HEK293 (cell line): Measurements from ENCODE around the gene CCDC24.
A peak's percentile ranks its signal among the peaks of the same experiment; 100 is the strongest.

Experiments
- INSM2 ChIP-seq: fragments of 450-650 bp; formaldehyde crosslinking; IDR thresholded peaks from 2 replicates; pipeline ENCODE4 v1.5.1; 2016; ENCODE audit warnings: missing biosample characterization, missing genetic modification characterization
- MYNN ChIP-seq: fragments of 450-650 bp; formaldehyde crosslinking; IDR thresholded peaks from 2 replicates; pipeline ENCODE4 v1.5.1; 2016; ENCODE audit warnings: missing biosample characterization, missing genetic modification characterization, borderline replicate concordance
- SALL2 ChIP-seq: fragments of 450-650 bp; formaldehyde crosslinking; IDR thresholded peaks from 2 replicates; pipeline ENCODE4 v1.5.0; 2017; ENCODE audit warnings: missing biosample characterization, mild to moderate bottlenecking, missing genetic modification characterization, borderline replicate concordance
- SCRT1 ChIP-seq: fragments of 450-650 bp; formaldehyde crosslinking; IDR thresholded peaks from 2 replicates; pipeline ENCODE4 v1.5.1; 2016; ENCODE audit warnings: missing biosample characterization, missing genetic modification characterization, borderline replicate concordance
- SCRT2 ChIP-seq: fragments of 450-650 bp; formaldehyde crosslinking; IDR thresholded peaks from 2 replicates; pipeline ENCODE4 v1.5.1; 2016; ENCODE audit warnings: missing biosample characterization, missing genetic modification characterization
- SETDB1 ChIP-seq: IDR thresholded peaks from one replicate; pipeline ENCODE4 v1.6.1; 2017; ENCODE audit warnings: mild to moderate bottlenecking, low read length, moderate library complexity, mixed read lengths; ENCODE audit not compliant: insufficient read length
- SP7 ChIP-seq: fragments of 450-650 bp; formaldehyde crosslinking; IDR thresholded peaks from 2 replicates; pipeline ENCODE4 v1.5.1; 2016; ENCODE audit warnings: missing biosample characterization, missing genetic modification characterization
- YY1 ChIP-seq: fragments of 450-650 bp; formaldehyde crosslinking; IDR thresholded peaks from 2 replicates; pipeline ENCODE4 v1.5.1; 2018; ENCODE audit warnings: missing biosample characterization, missing genetic modification characterization
- ZBTB49 ChIP-seq: fragments of 450-650 bp; formaldehyde crosslinking; IDR thresholded peaks from 2 replicates; pipeline ENCODE4 v1.5.1; 2016; ENCODE audit warnings: missing biosample characterization, missing genetic modification characterization, low read depth
- ZNF10 ChIP-seq: fragments of 450-650 bp; formaldehyde crosslinking; IDR thresholded peaks from 2 replicates; pipeline ENCODE4 v1.5.1; 2017; ENCODE audit warnings: missing biosample characterization, missing genetic modification characterization
- ZNF169 ChIP-seq: fragments of 450-650 bp; formaldehyde crosslinking; IDR thresholded peaks from 2 replicates; pipeline ENCODE4 v1.5.1; 2016; ENCODE audit warnings: missing biosample characterization, missing genetic modification characterization
- ZNF184 ChIP-seq: fragments of 450-650 bp; IDR thresholded peaks from 2 replicates; pipeline ENCODE4 v1.5.1; 2018; ENCODE audit warnings: missing biosample characterization, mild to moderate bottlenecking, missing genetic modification characterization
- ZNF324 ChIP-seq: fragments of 450-650 bp; formaldehyde crosslinking; IDR thresholded peaks from 2 replicates; pipeline ENCODE4 v1.5.1; 2016; ENCODE audit warnings: missing biosample characterization, missing genetic modification characterization
- ZNF394 ChIP-seq: fragments of 450-650 bp; formaldehyde crosslinking; IDR thresholded peaks from 2 replicates; pipeline ENCODE4 v1.5.1; 2016; ENCODE audit warnings: missing biosample characterization, missing genetic modification characterization, mild to moderate bottlenecking, moderate library complexity, borderline replicate concordance
- ZNF398 ChIP-seq: fragments of 450-650 bp; formaldehyde crosslinking; IDR thresholded peaks from 2 replicates; pipeline ENCODE4 v1.5.1; 2017; ENCODE audit warnings: missing biosample characterization, missing genetic modification characterization
- ZNF416 ChIP-seq: fragments of 450-650 bp; formaldehyde crosslinking; IDR thresholded peaks from 2 replicates; pipeline ENCODE4 v1.5.1; 2016; ENCODE audit warnings: missing biosample characterization, missing genetic modification characterization
- ZNF548 ChIP-seq: fragments of 450-650 bp; formaldehyde crosslinking; IDR thresholded peaks from 2 replicates; pipeline ENCODE4 v1.5.1; 2016; ENCODE audit warnings: missing biosample characterization, missing genetic modification characterization
- ZNF571 ChIP-seq: fragments of 450-650 bp; formaldehyde crosslinking; IDR thresholded peaks from 2 replicates; pipeline ENCODE4 v1.5.0; 2017; ENCODE audit warnings: missing biosample characterization, missing genetic modification characterization
- ZNF585B ChIP-seq: fragments of 450-650 bp; formaldehyde crosslinking; IDR thresholded peaks from 2 replicates; pipeline ENCODE4 v1.5.1; 2016; ENCODE audit warnings: missing biosample characterization, missing genetic modification characterization
- ZNF626 ChIP-seq: fragments of 450-650 bp; sonication (Bioruptor Pico); formaldehyde crosslinking; IDR thresholded peaks from 2 replicates; pipeline ENCODE4 v1.5.1; 2018; ENCODE audit warnings: missing biosample characterization, missing genetic modification characterization, inconsistent platforms
- ZNF629 ChIP-seq: fragments of 450-650 bp; formaldehyde crosslinking; IDR thresholded peaks from 2 replicates; pipeline ENCODE4 v1.5.1; 2017; ENCODE audit warnings: missing biosample characterization, missing genetic modification characterization
- ZNF791 ChIP-seq: fragments of 450-650 bp; formaldehyde crosslinking; IDR thresholded peaks from 2 replicates; pipeline ENCODE4 v1.5.1; 2016; ENCODE audit warnings: missing biosample characterization, missing genetic modification characterization
- ZNF830 ChIP-seq: fragments of 450-650 bp; IDR thresholded peaks from 2 replicates; pipeline ENCODE4 v1.5.0; 2018; ENCODE audit warnings: missing biosample characterization, missing genetic modification characterization, low read depth, mild to moderate bottlenecking, moderate library complexity
- ZXDB ChIP-seq: fragments of 450-650 bp; formaldehyde crosslinking; IDR thresholded peaks from 2 replicates; pipeline ENCODE4 v1.5.1; 2016; ENCODE audit warnings: missing biosample characterization, missing genetic modification characterization
- TF ChIP-seq, protein P1 (sequence below): fragments of 450-650 bp; formaldehyde crosslinking; IDR thresholded peaks from 2 replicates; pipeline ENCODE4 v1.5.1; 2017; ENCODE audit warnings: missing biosample characterization, mild to moderate bottlenecking, missing genetic modification characterization, moderate library complexity
- TF ChIP-seq, protein P2 (sequence below): sonication (generic); formaldehyde crosslinking; IDR thresholded peaks from 2 replicates; pipeline ENCODE4 v1.8.1; 2022; ENCODE audit warnings: mild to moderate bottlenecking, moderate library complexity, missing genetic modification reagents
- TF ChIP-seq, protein P3 (sequence below): fragments of 450-650 bp; formaldehyde crosslinking; IDR thresholded peaks from 2 replicates; pipeline ENCODE4 v1.5.0; 2017; ENCODE audit warnings: missing biosample characterization, missing genetic modification characterization, borderline replicate concordance

Gene CCDC24

GRCh38 chr1:43991476-43992231 lies at the start of gene CCDC24 (continued):
- TF ChIP-seq ZBTB49 (tag by site-specific recombination), result no peak
- TF ChIP-seq YY1 (tag by site-specific recombination), result no peak
- TF ChIP-seq ZNF629, result peak; percentile 38; the same call in 1 of the 2 replicates
- TF ChIP-seq ZNF398 (tag by site-specific recombination), result peak; percentile 65
- no peak for TF ChIP-seq ZNF571 (tag by site-specific recombination)
- no peak for TF ChIP-seq ZNF791 (tag by site-specific recombination)
- TF ChIP-seq ZXDB (tag by site-specific recombination), result peak; percentile 68
- TF ChIP-seq ZNF169 (tag by site-specific recombination), result no peak
- no peak for TF ChIP-seq ZNF548 (tag by site-specific recombination)
- TF ChIP-seq, protein P1, sequence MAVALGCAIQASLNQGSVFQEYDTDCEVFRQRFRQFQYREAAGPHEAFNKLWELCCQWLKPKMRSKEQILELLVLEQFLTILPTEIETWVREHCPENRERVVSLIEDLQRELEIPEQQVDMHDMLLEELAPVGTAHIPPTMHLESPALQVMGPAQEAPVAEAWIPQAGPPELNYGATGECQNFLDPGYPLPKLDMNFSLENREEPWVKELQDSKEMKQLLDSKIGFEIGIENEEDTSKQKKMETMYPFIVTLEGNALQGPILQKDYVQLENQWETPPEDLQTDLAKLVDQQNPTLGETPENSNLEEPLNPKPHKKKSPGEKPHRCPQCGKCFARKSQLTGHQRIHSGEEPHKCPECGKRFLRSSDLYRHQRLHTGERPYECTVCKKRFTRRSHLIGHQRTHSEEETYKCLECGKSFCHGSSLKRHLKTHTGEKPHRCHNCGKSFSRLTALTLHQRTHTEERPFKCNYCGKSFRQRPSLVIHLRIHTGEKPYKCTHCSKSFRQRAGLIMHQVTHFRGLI (tag by site-specific recombination), result no peak
- TF ChIP-seq MYNN (tag by site-specific recombination), result no peak
- no peak for TF ChIP-seq SETDB1
- TF ChIP-seq, protein P2, sequence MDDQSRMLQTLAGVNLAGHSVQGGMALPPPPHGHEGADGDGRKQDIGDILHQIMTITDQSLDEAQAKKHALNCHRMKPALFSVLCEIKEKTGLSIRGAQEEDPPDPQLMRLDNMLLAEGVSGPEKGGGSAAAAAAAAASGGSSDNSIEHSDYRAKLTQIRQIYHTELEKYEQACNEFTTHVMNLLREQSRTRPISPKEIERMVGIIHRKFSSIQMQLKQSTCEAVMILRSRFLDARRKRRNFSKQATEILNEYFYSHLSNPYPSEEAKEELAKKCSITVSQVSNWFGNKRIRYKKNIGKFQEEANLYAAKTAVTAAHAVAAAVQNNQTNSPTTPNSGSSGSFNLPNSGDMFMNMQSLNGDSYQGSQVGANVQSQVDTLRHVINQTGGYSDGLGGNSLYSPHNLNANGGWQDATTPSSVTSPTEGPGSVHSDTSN (CRISPR knock-in tag), result no peak
- TF ChIP-seq ZNF324, result no peak
- TF ChIP-seq SALL2 (tag by site-specific recombination), result no peak
- no peak for TF ChIP-seq ZNF416 (tag by site-specific recombination)
- no peak; the same call in 1 of the 2 replicates for TF ChIP-seq SP7 (tag by site-specific recombination)
- no peak for TF ChIP-seq ZNF585B (tag by site-specific recombination)
- TF ChIP-seq SCRT2, result no peak
- TF ChIP-seq ZNF830 (tag by site-specific recombination), result no peak
- no peak for TF ChIP-seq ZNF626 (tag by site-specific recombination)
- TF ChIP-seq ZNF394 (tag by site-specific recombination), result 0 out of 2 replicates have a peak, but pooled peaks have one; percentile 25
- no peak for TF ChIP-seq ZNF184 (tag by site-specific recombination)
- TF ChIP-seq SCRT1, result no peak
- TF ChIP-seq, protein P3, sequence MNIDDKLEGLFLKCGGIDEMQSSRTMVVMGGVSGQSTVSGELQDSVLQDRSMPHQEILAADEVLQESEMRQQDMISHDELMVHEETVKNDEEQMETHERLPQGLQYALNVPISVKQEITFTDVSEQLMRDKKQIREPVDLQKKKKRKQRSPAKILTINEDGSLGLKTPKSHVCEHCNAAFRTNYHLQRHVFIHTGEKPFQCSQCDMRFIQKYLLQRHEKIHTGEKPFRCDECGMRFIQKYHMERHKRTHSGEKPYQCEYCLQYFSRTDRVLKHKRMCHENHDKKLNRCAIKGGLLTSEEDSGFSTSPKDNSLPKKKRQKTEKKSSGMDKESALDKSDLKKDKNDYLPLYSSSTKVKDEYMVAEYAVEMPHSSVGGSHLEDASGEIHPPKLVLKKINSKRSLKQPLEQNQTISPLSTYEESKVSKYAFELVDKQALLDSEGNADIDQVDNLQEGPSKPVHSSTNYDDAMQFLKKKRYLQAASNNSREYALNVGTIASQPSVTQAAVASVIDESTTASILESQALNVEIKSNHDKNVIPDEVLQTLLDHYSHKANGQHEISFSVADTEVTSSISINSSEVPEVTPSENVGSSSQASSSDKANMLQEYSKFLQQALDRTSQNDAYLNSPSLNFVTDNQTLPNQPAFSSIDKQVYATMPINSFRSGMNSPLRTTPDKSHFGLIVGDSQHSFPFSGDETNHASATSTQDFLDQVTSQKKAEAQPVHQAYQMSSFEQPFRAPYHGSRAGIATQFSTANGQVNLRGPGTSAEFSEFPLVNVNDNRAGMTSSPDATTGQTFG, result no peak
- no peak for TF ChIP-seq INSM2 (tag by site-specific recombination)
- no peak for TF ChIP-seq ZNF10 (tag by site-specific recombination)
